ENCODE measurements around the gene CCDC159. TPM values are rescaled to one million over a fixed set of nuclear protein-coding genes. Genes with fewer than 3 reads are reported as not detected.

The CCDC159 gene
- total and polyA plus RNA-seq, 2 of the 13 experiments (the other 11 are each of a cell fraction or from before 2014, with no cell fraction given): 1.7 to 6.3 TPM

- TF ChIP-seq CREM (IDR thresholded peaks at IDR 0.05): no peak
- no peak for TF ChIP-seq CREM (CRISPR knock-in tag; IDR thresholded peaks at IDR 0.05)
- no peak for TF ChIP-seq FOXO1 (CRISPR knock-in tag; IDR thresholded peaks at IDR 0.05)
- no peak for TF ChIP-seq HNF4A (CRISPR knock-in tag; IDR thresholded peaks at IDR 0.05)
- TF ChIP-seq ZNF382 (CRISPR knock-in tag; IDR thresholded peaks at IDR 0.05; ENCODE audit: borderline replicate concordance): no peak
- TF ChIP-seq RARA (CRISPR knock-in tag; IDR thresholded peaks at IDR 0.05): no peak
- no peak for TF ChIP-seq HDAC6 (IDR thresholded peaks at IDR 0.05; ENCODE audit: low read depth, low read length)
- no peak for TF ChIP-seq ZNF678 (CRISPR knock-in tag; IDR thresholded peaks at IDR 0.05)
- TF ChIP-seq THRA (CRISPR knock-in tag; IDR thresholded peaks at IDR 0.05; ENCODE audit: borderline replicate concordance): no peak
- no peak; the same call in 1 of the 2 replicates for TF ChIP-seq CBX5 (CRISPR knock-in tag; IDR thresholded peaks at IDR 0.05; ENCODE audit: borderline replicate concordance)
- no peak for TF ChIP-seq HNF1A (IDR thresholded peaks at IDR 0.05; ENCODE audit: low read depth)
- TF ChIP-seq HNF1A (CRISPR knock-in tag; IDR thresholded peaks at IDR 0.05; ENCODE audit: borderline replicate concordance): peak; percentile 33; the same call in 1 of the 2 replicates
- no peak for TF ChIP-seq TOE1 (CRISPR knock-in tag; IDR thresholded peaks at IDR 0.05)
- no peak for TF ChIP-seq ZFYVE20 (CRISPR knock-in tag; IDR thresholded peaks at IDR 0.05; ENCODE audit: borderline replicate concordance, low read depth)
- TF ChIP-seq REST (IDR thresholded peaks at IDR 0.05; ENCODE audit: borderline replicate concordance in 1 of 2, low read depth in 1 of 2, low read length in 2 of 2): peak in 1 of 2 experiments; percentile 24; a peak in 1 of 4 replicates
- TF ChIP-seq ZNF34 (CRISPR knock-in tag; IDR thresholded peaks at IDR 0.05; ENCODE audit: borderline replicate concordance): 0 out of 2 replicates have a peak, but pooled peaks have one; percentile 29
- no peak; the same call in 1 of the 2 replicates for TF ChIP-seq ZNF790 (CRISPR knock-in tag; IDR thresholded peaks at IDR 0.05; ENCODE audit: borderline replicate concordance)
Observed at GRCh38 chr19:11375143-11375948, 29.0 kb downstream of the CCDC159 start (continued).
